Stimulated activated CD4-positive, alpha-beta T cell treated with anti-CD3 and anti-CD28 coated beads, Interleukin-1b, Interleukin-23, amount 100 ng/mL, for 48 hours (primary cell): ENCODE measurements around the gene SLC25A22.

ENCODE experiments used
- DNase-seq: peaks from one replicate; pipeline ENCODE4 v3.0.0-alpha.2; 2020

The SLC25A22 gene

GRCh38 chr11:802018-802617 is 4.0 kb upstream of the SLC25A22 start:
- no peak for DNase-seq

- DNase-seq: no peak
Measured at GRCh38 chr11:801097-801780, 3.2 kb upstream of the SLC25A22 start.

DNA sequence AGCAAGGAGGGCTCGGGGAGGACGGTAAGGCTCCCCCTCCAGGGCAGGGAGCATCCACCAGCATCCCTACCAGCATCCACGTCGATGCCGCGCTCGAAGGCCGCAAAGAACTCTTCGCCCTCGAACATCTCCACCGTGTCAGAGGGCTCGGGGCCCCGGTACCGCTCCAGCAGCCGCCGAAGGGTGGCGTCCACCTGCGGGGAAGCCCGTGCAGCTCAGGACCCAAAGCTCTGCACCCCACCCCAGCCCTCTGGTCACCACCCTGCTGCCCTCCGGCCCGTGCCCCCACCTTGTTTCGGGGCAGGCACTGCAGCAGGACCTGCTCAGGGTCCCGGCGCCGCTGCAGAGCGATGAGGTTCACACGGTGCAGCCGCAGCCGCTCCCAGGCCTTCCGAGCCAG is 2.4 kb upstream of the SLC25A22 start:
- no peak for DNase-seq

GRCh38 chr11:799641-800316 is 1.7 kb upstream of the SLC25A22 start:
- DNase-seq: no peak

DNA sequence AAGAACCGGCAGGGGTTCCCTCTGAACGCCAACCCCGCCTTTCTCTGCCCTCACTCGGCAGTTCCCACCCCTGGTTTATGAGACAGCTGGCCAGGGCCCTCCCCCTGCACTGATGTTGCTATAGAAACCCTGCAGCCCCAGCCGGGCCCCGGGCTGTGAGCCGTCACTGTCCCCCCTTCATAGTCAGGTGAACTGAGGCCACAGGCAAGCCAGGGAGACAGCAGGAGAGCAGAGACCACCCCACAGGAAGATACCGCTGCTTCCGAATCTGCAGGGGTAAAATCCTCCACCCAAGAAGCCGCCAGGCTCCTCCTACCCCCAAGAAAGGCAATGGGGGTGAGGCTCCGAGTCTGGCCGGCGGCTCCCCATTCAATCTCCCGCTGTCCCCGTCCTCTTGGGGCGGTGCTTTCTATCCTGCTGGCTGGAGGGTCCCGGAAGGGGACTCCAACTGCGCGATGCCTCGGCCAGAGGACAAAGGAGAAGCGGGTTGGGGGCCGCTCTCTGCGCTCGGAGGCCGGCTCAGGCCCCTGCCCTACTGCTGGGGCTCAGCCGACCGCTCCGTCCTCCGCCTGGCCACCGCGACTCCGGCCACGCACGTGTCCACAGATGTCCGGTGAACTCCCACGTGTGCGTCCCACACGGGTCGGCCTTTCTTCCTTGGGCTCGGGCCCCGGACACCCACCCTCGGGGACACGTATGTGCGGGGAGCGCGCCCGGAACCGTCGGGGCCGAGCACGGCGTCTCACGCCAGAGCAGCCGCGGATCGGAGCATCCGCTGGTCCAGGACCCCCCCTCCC is 587 bp downstream of the SLC25A22 start:
- peak; percentile 84 for DNase-seq

DNA sequence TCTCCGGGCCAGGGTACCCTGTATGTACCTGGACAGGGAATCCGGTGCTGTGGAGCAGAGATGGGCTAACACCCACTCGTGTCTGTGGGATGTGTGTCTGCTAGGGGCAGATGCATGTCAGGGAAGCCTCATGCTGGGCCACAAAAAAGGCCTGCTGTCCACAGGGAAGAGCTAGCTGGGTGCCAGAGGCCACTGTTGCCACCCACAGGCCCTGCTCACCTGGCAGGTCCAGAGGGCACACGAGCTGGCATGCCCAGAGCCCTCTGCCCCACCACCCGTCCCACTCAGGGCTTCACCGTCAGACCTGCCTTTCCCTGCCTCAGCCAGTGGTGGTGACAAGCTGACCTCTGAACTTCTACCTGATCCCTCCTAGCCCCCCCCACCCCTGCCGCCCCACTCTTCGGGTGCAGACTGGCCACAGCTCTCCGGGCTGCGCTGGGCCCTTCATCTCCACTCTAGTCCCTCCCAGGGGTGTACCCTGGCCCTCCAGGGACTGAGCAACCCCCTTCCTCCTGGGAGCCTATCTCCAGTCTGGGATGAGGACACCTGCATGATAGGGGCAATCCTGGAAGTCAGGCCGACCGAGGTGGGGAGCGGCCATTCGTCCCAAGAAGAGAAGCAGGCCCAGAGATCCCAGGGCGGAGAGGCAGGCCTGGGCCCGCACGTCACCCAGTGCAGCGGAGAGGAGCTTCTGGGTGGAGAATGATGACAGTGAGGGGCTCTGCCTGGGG is 1.4 kb downstream of the SLC25A22 start:
- no peak for DNase-seq

DNA sequence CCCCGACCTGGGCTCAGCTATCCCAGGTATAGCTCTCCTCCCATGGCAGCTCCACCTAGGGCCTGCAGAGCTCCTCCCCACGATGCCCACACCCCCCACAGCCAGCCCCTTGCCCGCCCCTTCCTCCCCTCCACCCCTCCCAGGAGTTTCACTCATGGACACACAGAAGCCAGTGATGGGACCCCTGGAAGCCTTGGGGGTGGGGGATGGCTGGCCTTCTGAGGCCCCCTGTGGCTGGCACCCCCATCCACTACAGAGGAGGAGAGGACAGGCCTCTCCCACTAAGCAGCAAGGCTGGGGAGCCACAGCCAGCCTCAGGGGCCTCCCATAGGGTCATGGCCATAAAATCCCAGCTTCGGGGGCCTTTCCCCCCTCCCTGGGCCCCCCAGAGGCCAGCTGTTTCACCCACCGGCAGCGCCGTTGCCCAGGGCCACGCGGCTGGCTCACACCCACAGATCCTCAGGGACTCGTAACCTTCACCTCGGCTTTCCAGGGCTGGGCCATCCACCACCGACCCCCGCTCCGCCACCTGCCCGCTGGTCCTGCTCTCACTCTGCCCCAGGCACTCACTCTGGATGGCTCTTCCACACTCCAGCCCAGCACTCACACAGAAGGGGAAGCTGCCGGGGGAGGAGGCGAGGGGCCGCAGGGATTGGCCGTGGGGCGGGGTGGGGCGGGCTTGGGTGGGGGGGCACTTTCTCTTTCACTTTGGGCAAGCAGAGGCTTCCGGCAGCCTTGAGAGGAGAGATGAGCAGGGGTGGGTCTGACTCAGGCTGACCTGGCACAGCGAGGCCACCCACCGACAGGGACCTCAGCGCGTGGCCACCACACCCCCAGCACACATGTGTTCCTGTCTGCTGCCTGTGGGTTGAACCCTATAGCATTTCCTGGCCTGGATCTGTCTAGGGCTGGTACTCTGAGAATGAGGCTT is 2.2 kb downstream of the SLC25A22 start:
- DNase-seq: peak; percentile 92

DNA sequence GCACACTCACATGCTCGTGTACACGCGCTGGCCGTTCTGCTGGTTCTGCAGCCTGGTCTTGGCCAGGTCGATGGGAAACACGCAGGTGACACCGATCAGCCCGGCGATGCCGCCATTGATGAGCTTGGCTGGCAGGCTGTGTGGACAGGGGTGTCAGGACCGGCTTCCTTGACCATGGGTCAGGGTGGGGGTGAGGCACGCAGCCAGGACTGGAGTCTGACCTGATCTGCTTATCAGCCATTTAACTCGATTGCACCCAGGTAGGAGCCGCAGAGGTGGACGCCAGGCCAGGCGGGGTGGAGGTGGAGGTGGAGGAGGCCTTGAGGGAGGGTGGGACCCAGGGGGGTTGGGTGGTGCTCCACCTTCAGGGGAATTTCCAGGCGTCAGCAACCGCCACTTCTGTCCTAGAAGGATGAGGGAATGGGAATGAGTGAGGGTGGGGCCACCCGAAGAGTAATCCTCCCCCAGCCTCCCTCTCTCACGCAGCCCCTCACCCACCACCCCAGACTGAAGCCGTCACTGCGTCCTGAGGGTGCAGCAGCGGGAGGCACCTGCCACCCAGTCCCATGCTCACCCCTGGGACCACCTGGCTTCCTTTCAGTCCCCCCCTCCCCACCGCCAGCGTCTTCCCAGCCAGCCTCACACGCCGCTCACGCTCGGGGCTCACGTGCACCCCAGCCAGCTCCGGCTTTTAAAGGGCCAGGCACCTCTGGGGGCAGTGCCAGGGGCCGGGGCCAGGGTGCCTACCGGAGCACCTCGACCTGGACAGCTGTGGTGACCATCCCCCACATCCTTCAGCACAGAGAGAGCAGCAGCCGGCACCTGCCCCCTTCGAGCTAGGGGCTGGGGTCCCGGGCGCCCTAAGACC is 3.1 kb downstream of the SLC25A22 start:
- no peak for DNase-seq

GRCh38 chr11:794013-794765 is 3.9 kb downstream of the SLC25A22 start:
- no peak for DNase-seq

DNA sequence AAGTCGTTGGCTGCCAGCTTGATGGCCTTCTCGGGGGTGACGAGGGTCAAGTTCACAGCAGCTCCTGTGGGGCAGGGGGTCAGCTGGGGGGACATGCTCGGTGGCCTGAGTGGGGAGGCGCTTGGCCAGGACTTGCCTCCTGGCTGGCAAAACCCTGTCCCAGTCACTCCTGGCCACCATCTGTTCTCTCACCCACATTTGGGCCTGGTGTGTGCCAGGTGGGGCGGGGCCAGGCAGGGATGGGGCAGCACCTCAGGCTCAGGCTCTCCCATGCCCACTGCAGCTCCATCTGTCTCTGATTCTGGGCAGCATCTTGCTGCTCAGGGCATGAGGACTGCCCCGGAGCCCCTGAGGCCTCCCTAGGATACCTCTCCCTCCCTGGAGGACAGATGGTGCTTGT is 4.5 kb downstream of the SLC25A22 start:
- no peak for DNase-seq

DNA sequence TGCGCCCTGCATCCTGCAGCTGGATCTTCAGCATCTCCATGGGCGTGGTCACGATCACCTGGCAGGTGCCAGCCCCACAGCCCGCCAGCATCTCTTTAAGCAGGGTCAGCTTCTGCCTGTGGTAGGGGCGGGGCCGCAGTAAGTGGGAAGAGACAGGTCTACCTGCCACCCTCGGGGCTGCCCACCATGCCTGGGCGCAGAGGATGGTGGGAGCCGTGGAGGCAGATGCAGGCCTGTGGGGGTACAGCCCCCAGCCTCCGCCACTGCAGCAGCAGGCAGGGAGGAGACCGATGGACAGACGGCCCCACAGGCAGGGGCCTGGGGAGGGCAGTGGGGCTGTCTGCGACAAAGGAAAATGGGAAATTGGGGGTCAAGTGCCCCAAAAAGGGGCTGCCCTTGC is 5.2 kb downstream of the SLC25A22 start:
- DNase-seq: no peak

- DNase-seq: no peak
Measured at GRCh38 chr11:792535-792821, 5.6 kb downstream of the SLC25A22 start.

GRCh38 chr11:791658-792534 is 6.2 kb downstream of the SLC25A22 start:
- no peak for DNase-seq

DNA sequence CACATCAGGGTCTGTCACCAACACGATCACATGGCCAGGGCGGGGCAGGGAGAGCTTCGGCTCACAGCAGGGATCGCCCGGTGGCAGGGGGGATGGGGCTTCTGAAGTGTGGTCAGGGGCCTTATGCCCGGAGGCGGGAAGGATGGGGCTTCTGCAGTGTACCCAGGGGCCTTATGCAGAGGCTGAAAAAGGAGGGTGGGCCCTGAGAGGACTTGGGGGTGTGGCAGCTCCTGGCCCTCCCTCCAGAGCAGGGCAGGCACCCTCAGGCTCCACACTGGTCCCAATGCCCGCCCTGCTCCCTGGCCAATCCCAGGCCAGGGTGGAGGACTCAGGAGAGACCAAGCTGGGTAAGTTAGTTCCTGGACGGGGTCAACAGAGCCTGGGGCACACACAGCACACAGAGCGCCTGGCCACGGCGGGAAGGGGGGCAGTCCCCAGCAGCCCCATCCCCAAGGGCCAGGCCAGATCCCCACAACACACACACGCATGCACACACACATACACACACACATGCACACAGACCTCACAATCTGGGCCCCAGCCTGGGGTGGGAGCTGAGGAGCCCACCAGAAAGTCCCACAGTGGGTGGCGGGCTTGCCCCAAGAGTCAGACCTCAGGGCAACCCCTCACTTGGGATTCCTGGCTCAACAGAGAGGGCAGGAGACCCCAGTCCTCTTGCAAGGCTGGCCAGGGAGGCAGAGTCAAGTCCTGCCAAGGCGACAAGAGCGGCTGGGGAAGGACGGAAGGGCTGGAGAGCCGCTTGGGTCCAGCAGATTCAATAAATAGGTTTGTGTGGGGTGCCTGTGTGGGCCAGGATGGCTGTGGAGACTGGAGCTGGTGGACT is 7.1 kb downstream of the SLC25A22 start:
- DNase-seq: no peak

- DNase-seq: peak; percentile 52
Measured at GRCh38 chr11:789943-790342, 8.1 kb downstream of the SLC25A22 start, which contains the start of gene CEND1. Gene CEND1 (minus strand): TSS chr11:790090. CDS start chr11:788576, 1,514 bp downstream.

DNA sequence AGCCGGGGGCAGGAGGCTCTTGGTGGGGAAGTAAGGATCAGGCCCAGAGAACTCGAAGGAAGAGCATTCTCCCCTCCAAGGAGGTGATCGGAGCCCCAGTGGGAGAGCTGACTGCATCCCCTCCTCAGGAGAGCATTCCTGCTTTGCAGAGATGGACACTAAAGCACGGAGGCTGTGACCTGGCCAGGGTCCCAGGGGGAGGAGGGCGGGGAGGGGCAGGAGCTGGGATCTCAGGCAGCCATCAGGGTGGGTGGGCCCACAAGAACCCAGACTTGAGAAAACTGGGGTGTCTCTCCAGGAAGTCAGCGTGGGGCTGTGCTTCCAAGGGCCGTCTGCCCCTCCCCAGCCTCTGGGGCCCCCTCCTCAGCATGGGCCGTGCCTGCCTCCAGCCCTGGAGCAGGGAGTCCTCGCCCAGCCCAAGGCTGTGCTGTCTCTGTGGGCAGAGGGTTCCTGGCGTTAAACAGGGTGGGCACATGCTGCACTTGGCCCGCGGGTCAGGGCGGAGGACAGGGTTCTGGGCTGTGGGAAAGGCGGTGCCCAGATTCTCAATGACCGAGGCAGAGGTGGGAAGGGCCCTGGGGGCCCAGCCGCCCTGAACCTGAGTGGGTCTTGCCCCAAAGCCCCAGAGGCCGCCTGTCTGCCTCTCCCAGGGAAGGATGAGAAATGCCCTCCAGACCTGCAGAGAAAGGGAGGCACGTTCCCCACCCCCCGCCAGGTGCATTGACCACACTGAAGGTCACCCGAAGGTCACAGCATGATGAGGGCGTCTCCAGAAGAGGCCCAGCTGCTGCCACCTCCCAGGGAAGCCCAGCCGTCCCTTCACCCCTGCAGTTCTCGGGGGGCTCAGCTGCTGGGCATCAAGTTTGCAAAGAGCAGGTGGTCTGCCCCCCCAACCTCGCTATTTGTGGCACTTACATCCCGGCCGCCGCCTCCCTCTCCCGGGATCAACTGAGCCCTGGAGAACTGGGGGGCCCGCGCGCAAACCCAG is 8.8 kb downstream of the SLC25A22 start:
- no peak for DNase-seq
